Testis (tissue), 2 donors: ENCODE measurements around the gene GRIN2D.

Experiments
- POLR2A ChIP-seq: fragments of 450-650 bp; IDR thresholded peaks from one replicate; pipeline ENCODE4 v1.6.1; 2017; ENCODE audit warnings: antibody characterized with exemption, mild to moderate bottlenecking, moderate library complexity
- TF ChIP-seq, protein P1 (sequence below), 3 experiments: fragments of 450-650 bp in 2 of 3; fragments of 200-600 bp in 1 of 3; sonication (generic) in 1 of 3; IDR thresholded peaks; one replicate each; pipeline ENCODE4 v1.5.1; 2016 to 2019; ENCODE audit warnings: antibody characterized with exemption in 3 of 3, mild to moderate bottlenecking in 2 of 3, moderate library complexity in 1 of 3

DNA sequence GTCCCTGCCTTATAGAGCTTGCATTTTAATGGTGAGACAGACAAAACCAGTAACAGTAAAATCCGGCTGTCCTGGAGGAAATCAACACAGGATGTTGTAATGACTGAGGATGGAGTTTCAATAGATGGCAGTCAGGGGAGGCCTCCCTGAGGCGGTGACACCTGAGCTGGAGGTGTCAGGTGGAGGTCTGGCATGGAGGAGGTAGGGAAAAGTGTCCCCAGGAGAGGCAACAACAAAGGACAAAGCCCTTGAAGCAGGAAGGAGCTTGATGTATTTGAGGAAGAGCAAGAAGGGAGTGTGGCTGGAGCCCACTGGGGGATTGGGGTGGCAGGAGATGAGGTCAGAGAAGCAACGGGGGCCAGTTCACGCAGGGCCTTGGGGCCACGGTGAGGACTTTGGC, 7.8 kb downstream of the GRIN2D start:
- TF ChIP-seq, protein P1, sequence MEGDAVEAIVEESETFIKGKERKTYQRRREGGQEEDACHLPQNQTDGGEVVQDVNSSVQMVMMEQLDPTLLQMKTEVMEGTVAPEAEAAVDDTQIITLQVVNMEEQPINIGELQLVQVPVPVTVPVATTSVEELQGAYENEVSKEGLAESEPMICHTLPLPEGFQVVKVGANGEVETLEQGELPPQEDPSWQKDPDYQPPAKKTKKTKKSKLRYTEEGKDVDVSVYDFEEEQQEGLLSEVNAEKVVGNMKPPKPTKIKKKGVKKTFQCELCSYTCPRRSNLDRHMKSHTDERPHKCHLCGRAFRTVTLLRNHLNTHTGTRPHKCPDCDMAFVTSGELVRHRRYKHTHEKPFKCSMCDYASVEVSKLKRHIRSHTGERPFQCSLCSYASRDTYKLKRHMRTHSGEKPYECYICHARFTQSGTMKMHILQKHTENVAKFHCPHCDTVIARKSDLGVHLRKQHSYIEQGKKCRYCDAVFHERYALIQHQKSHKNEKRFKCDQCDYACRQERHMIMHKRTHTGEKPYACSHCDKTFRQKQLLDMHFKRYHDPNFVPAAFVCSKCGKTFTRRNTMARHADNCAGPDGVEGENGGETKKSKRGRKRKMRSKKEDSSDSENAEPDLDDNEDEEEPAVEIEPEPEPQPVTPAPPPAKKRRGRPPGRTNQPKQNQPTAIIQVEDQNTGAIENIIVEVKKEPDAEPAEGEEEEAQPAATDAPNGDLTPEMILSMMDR (IDR thresholded peaks at IDR 0.05), result no peak
- no peak for TF ChIP-seq POLR2A
